NCI-H2227 (cell line): Measurements from ENCODE around the gene PAPPA.

Experiments used
- DNase-seq: peaks from one replicate; lab custom pipeline; 2025; ENCODE audit not compliant: unreplicated experiment; lab: John Stamatoyannopoulos, UW

Gene PAPPA

DNA sequence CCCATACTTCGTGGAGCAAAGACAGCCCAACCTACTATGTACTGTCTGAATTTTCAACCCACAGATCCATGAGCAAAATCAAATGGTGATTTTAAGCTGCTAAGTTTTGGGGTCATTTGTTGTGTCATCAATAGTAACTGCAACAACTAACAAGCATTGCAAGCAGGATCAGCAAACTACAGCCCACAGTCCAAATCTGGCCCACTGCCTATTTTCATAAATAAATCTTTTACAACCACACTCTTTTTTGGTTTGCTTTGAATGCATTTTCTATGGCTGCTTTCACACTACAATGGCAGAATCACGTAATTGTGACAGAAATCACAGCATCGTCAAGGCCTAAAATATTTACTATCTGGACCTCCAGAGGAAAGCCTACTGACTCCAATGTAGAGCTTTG lies 296.4 kb downstream of the PAPPA start:
- DNase-seq: no peak

- DNase-seq: no peak
Measured at GRCh38 chr9:116450378-116451139, 297.0 kb downstream of the PAPPA start.

GRCh38 chr9:116451500-116452115 lies 298.0 kb downstream of the PAPPA start:
- no peak for DNase-seq
